CD4-positive, alpha-beta T cell (primary cell): ENCODE measurements around the gene LTA. TPM values are rescaled to one million over a fixed set of nuclear protein-coding genes. Genes with fewer than 3 reads are reported as not detected.

Source experiments
- ATAC-seq: fragments of 200-7000 bp; cut with Tn5 transposase; one replicate; pipeline ENCODE4 v1.10.0; 2022; ENCODE audit warnings: mild to moderate bottlenecking; ENCODE audit not compliant: poor library complexity
- CTCF ChIA-PET: fragments of 350-600 bp; sonication (Branson Sonifier 250); formaldehyde crosslinking; loops from one replicate; lab custom pipeline; 2021; ENCODE audit warnings: antibody characterized with exemption, inconsistent platforms; lab: Charles Lee
- POLR2A ChIA-PET: fragments of 350-600 bp; sonication (Branson Sonifier 250); formaldehyde crosslinking; loops from one replicate; lab custom pipeline; 2021; ENCODE audit warnings: antibody characterized with exemption, inconsistent platforms; lab: Charles Lee
- DNase-seq, 14 experiments: peaks; one replicate each; pipeline ENCODE4 v3.0.0-alpha.2; 2013 to 2020; ENCODE audit warnings: mixed read lengths in 2 of 14
- H3K27ac ChIP-seq, 2 donors: one replicate each; pipeline versions ENCODE4 v1.5.1 to v1.7.0; 2013; ENCODE audit warnings: low read length in 2 of 2, low read depth in 1 of 2, mild to moderate bottlenecking in 1 of 2
- H3K27me3 ChIP-seq, 2 experiments: 1 replicate in 1 of 2; 2 replicates in 1 of 2; pipeline versions ENCODE4 v1.6.1 to v1.7.0; 2013; ENCODE audit warnings: low read length in 2 of 2, control low read depth in 1 of 2, mild to moderate bottlenecking in 1 of 2, moderate library complexity in 1 of 2; ENCODE audit not compliant: insufficient read depth in 2 of 2, control insufficient read depth in 1 of 2
- H3K36me3 ChIP-seq: one replicate; pipeline ENCODE4 v1.6.1; 2013; ENCODE audit warnings: low read length, control low read depth; ENCODE audit not compliant: insufficient read depth
- H3K4me1 ChIP-seq: one replicate; pipeline ENCODE4 v1.6.1; 2013; ENCODE audit warnings: low read length, control low read depth; ENCODE audit not compliant: insufficient read depth
- H3K4me3 ChIP-seq: one replicate; pipeline ENCODE4 v1.5.1; 2013; ENCODE audit warnings: mild to moderate bottlenecking, low read length, moderate library complexity
- H3K9me3 ChIP-seq, 2 experiments: 1 replicate in 1 of 2; 2 replicates in 1 of 2; pipeline versions ENCODE4 v1.6.1 to v1.7.0; 2013; ENCODE audit warnings: low read length in 2 of 2, mild to moderate bottlenecking in 2 of 2, control low read depth in 1 of 2, moderate library complexity in 1 of 2; ENCODE audit not compliant: control insufficient read depth in 1 of 2, insufficient read depth in 1 of 2
- H3K27ac Mint-ChIP-seq: one replicate; pipeline ENCODE4 v1.8.0; 2020; ENCODE audit warnings: mixed read lengths
- H3K27me3 Mint-ChIP-seq: one replicate; pipeline ENCODE4 v1.8.0; 2021; ENCODE audit warnings: mixed read lengths
- H3K36me3 Mint-ChIP-seq: one replicate; pipeline ENCODE4 v1.8.0; 2021; ENCODE audit warnings: low read depth, mixed read lengths
- H3K4me1 Mint-ChIP-seq: one replicate; pipeline ENCODE4 v1.8.0; 2021; ENCODE audit warnings: low read depth, mixed read lengths
- H3K4me3 Mint-ChIP-seq: one replicate; pipeline ENCODE4 v1.8.0; 2020; ENCODE audit warnings: mild to moderate bottlenecking, mixed read lengths
- H3K9me3 Mint-ChIP-seq: one replicate; pipeline ENCODE4 v1.8.0; 2020; ENCODE audit warnings: mixed read lengths
- CTCF ChIP-seq: fragments of 200-600 bp; IDR thresholded peaks from one replicate; pipeline ENCODE4 v1.8.0; 2022; ENCODE audit warnings: antibody characterized with exemption, mild to moderate bottlenecking
- intact Hi-C, 2 experiments: fragments of 100-400 bp; cut with DNase I in 1 of 2; cut with micrococcal nuclease in 1 of 2; formaldehyde crosslinking; loops; one replicate each; pipeline versions ENCODE4 v1.15.1 to v1.9.0; 2023 to 2025; cut with DNase I, micrococcal nuclease
- total RNA-seq, 174 experiments: library from RNA in 2 of 174; stranded (reverse) in 2 of 174; gene quantifications; one replicate each; pipeline ENCODE4 v1.2.3 and lab custom pipeline; 2021 to 2026

The LTA gene
- total RNA-seq, 2 experiments from 2014 or later, result 15.4 to 16.7 TPM

DNA sequence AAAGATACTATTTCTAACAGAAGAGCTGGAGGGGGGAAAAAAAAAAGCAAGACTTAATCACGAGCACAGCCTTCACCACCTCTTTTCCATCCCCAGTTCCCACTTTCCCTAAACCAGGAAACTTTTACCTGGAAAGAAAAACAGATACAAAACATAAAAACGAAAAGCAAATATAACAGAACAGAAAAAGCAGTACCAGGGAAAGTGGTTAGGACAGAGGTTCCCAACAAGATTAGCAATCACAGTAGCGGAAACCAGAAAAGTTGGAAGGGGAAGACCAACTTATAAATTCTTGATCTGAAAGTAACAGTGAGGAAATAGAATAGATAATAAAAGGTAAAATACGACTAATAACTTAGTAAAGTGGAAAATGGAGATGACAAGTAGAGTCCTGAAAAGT lies 31.4 kb upstream of the LTA start:
- intact Hi-C loops, result loop anchor here (2.0 to 5.0 kb wide), 2 partner anchors 294 to 417 kb away; partner anchors contain the start of genes NELFE (in 1 of the 2) and SKIC2 (in 1 of the 2)
- H3K9me3 Mint-ChIP-seq, result no peaks in the 10 kb centered on the region
- peak overlapping the region; percentile 91 for H3K4me3 ChIP-seq
- no peaks in the 10 kb centered on the region for H3K27me3 Mint-ChIP-seq
- peak overlapping the region; percentile 99 for H3K27ac Mint-ChIP-seq
- peak overlapping the region; percentile 96 for H3K4me3 Mint-ChIP-seq
- peaks cover 49% of the 10 kb centered on the region for H3K36me3 ChIP-seq
- H3K36me3 Mint-ChIP-seq, result peaks cover 59% of the 10 kb centered on the region
- ChIA-PET POLR2A (interaction anchor here (0.6 to 4.2 kb wide), 35 partner anchors 8 to 1215 kb away, joined by 3 to 106 read pairs (median 7); partner anchors contain the start of genes ABHD16A, ATF6B, BAG6 and CSNK2B), CTCF (interaction anchor here (1.4 to 3.9 kb wide), 5 partner anchors 28 to 58 kb away, joined by 3 to 30 read pairs (median 8); no protein-coding TSS in a partner anchor)
- peaks cover 47% of the 10 kb centered on the region for H3K4me1 ChIP-seq
- H3K9me3 ChIP-seq, result no peaks in the 10 kb centered on the region
- ATAC-seq (no peak), DNase-seq (no peak)
- no peak for TF ChIP-seq CTCF
- H3K4me1 Mint-ChIP-seq, result peaks cover 59% of the 10 kb centered on the region
- no peaks in the 10 kb centered on the region for H3K27me3 ChIP-seq
- H3K27ac ChIP-seq, result peak overlapping the region; percentile 94 to 95

DNA sequence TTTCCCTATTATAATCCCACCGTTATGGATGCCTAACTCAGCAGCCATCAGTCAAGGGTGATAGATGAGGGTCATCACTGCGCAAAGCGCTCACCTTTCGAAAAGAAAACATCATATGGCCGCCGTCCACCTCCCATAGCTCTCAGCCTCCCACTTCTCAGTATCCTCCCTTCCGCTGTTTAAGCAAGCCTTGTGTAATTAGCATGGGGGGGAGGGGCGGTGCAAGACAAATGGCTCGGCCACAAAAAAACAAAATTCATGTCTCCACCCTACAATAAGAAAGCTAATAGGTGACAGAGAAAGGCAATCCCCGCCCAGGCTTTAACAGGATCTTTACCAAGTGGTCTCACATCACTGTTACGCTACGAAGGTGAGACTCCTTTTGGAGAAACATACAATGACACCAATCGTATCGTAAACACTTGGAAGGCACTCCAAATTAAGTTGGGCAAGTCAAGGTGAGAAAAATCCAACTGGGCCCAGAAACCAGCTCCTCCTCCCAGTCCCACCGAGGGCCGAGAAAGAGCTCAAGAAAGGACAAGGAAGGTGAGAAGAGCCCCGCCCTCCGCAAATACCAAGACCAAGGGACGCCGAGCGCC lies 30.9 kb upstream of the LTA start:
- H3K27ac Mint-ChIP-seq, result peak overlapping the region; percentile 99
- H3K9me3 Mint-ChIP-seq, result no peaks in the 10 kb centered on the region
- DNase-seq (peak; percentile 51 to 87 (median 67)), ATAC-seq (peak; percentile 56)
- no peaks in the 10 kb centered on the region for H3K9me3 ChIP-seq
- H3K27ac ChIP-seq, result peak overlapping the region; percentile 94 to 95
- CTCF ChIA-PET, result interaction anchor here (1.4 to 3.9 kb wide), 6 partner anchors 10 to 58 kb away, joined by 3 to 30 read pairs (median 8); no protein-coding TSS in a partner anchor
- peaks cover 53% of the 10 kb centered on the region for H3K36me3 Mint-ChIP-seq
- peak overlapping the region; percentile 91 for H3K4me3 ChIP-seq
- peak overlapping the region; percentile 96 for H3K4me3 Mint-ChIP-seq
- POLR2A ChIA-PET, result interaction anchor here (0.6 to 4.2 kb wide), 53 partner anchors 9 to 1303 kb away, joined by 3 to 106 read pairs (median 6); partner anchors contain the start of genes ABHD16A, AIF1, ATF6B and BAG6
- intact Hi-C loops, result loop anchor here (2.0 to 5.0 kb wide), 2 partner anchors 294 to 416 kb away; partner anchors contain the start of genes NELFE (in 1 of the 2) and SKIC2 (in 1 of the 2)
- H3K4me1 ChIP-seq, result peaks cover 48% of the 10 kb centered on the region
- no peak for TF ChIP-seq CTCF
- no peaks in the 10 kb centered on the region for H3K27me3 ChIP-seq
- peaks cover 54% of the 10 kb centered on the region for H3K4me1 Mint-ChIP-seq
- H3K36me3 ChIP-seq, result peaks cover 44% of the 10 kb centered on the region
- no peaks in the 10 kb centered on the region for H3K27me3 Mint-ChIP-seq

- ChIA-PET CTCF (interaction anchor here (1.3 to 3.9 kb wide), 8 partner anchors 9 to 57 kb away, joined by 3 to 30 read pairs (median 8); no protein-coding TSS in a partner anchor), POLR2A (interaction anchor here (0.7 to 4.2 kb wide), 52 partner anchors 9 to 1303 kb away, joined by 3 to 106 read pairs (median 6); partner anchors contain the start of genes ABHD16A, AIF1, ATF6B and BAG6)
- H3K27me3 ChIP-seq, result no peaks in the 10 kb centered on the region
- H3K9me3 ChIP-seq, result no peaks in the 10 kb centered on the region
- intact Hi-C loops, result loop anchor here (1.0 to 5.0 kb wide), 5 partner anchors 45 to 415 kb away; partner anchors contain the start of genes NELFE (in 1 of the 2) and SKIC2 (in 1 of the 2)
- peak within 1 kb of the TSS; percentile 91 for H3K4me3 ChIP-seq
- H3K4me1 ChIP-seq, result peaks cover 53% of the 10 kb centered on the region
- no peak for TF ChIP-seq CTCF
- Mint-ChIP-seq H3K4me1 (peaks cover 56% of the 10 kb centered on the region), H3K27ac (peak within 1 kb of the TSS; percentile 99), H3K9me3 (no peaks in the 10 kb centered on the region), H3K27me3 (no peaks in the 10 kb centered on the region), H3K4me3 (peak within 1 kb of the TSS; percentile 96), H3K36me3 (peaks cover 47% of the 10 kb centered on the region)
- H3K36me3 ChIP-seq, result peaks cover 37% of the 10 kb centered on the region
- ATAC-seq (peak; percentile 71), DNase-seq (peak; percentile 87 to 99 (median 92))
- H3K27ac ChIP-seq, result peak within 1 kb of the TSS; percentile 94 to 95
Measured at GRCh38 chr6:31541658-31542521, 30.2 kb upstream of the LTA start, which contains the start of gene DDX39B. Gene DDX39B (minus strand): TSS chr6:31542003. CDS start chr6:31540532, 1,471 bp downstream.
